Parathyroid adenoma (tissue), 2 donors: ENCODE data around the gene GFRA3.
"Not testable (repeated sequence)": the region's sequence is repeated elsewhere in the genome, so short reads cannot be mapped to it uniquely, and the experiment has no call there.

ENCODE experiments used
- H2AFZ ChIP-seq: fragments of 300-600 bp; sonication (generic); one replicate; pipeline ENCODE4 v1.7.0; 2017; ENCODE audit warnings: antibody characterized with exemption, mild to moderate bottlenecking
- H3K27ac ChIP-seq: fragments of 300-600 bp; sonication (generic); one replicate; pipeline ENCODE4 v1.7.0; 2017
- H3K27me3 ChIP-seq: fragments of 300-600 bp; sonication (generic); one replicate; pipeline ENCODE4 v1.7.0; 2017; ENCODE audit warnings: low read length; ENCODE audit not compliant: control insufficient read depth, insufficient read depth
- H3K36me3 ChIP-seq: fragments of 300-600 bp; sonication (generic); one replicate; pipeline ENCODE4 v1.7.0; 2017; ENCODE audit warnings: low read length; ENCODE audit not compliant: control insufficient read depth, insufficient read depth
- H3K4me1 ChIP-seq: fragments of 300-600 bp; sonication (generic); one replicate; pipeline ENCODE4 v1.7.0; 2017; ENCODE audit warnings: control low read depth
- H3K4me2 ChIP-seq: fragments of 300-600 bp; sonication (generic); one replicate; pipeline ENCODE4 v1.7.0; 2017; ENCODE audit warnings: low read length
- H3K4me3 ChIP-seq: fragments of 300-600 bp; sonication (generic); one replicate; pipeline ENCODE4 v1.7.0; 2017; ENCODE audit warnings: low read depth, low read length
- H3K79me2 ChIP-seq: fragments of 300-600 bp; sonication (generic); one replicate; pipeline ENCODE4 v1.7.0; 2017; ENCODE audit warnings: control low read depth
- H3K9ac ChIP-seq: fragments of 300-600 bp; sonication (generic); one replicate; pipeline ENCODE4 v1.7.0; 2017; ENCODE audit warnings: mild to moderate bottlenecking
- H3K9me3 ChIP-seq: fragments of 300-600 bp; sonication (generic); one replicate; pipeline ENCODE4 v1.7.0; 2017; ENCODE audit warnings: low read length; ENCODE audit not compliant: control insufficient read depth
- TF ChIP-seq, protein P1 (sequence below): fragments of 300-600 bp; sonication (generic); IDR thresholded peaks from one replicate; pipeline ENCODE4 v1.7.0; 2017; ENCODE audit warnings: antibody characterized with exemption, mild to moderate bottlenecking
- donor health status: primary hyperparathyroidism.

GFRA3 gene

DNA sequence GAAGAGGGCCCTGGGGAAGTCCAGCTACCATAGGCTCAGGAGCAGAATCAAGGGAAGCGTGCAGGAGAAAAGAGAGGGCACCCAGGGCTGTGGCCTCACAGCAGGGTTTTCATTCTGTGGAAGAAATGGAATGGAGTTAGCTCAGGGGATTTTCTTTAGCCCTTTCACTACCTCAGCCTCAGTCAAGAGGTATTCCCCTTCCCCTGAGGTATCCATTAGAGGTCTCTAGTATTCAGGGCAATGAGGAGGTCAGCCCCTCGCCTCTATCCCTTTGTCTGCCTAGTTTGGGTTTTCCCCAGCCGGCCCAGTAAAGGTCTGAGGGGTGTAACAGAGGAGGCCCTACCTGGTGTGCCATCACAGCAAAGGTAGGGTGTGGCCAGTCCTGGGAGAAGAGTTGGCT, 21.5 kb downstream of the GFRA3 start:
- no peaks in the 10 kb centered on the region for H3K27me3 ChIP-seq
- H3K4me2 ChIP-seq: no peak overlapping the region
- H3K9me3 ChIP-seq: no peaks in the 10 kb centered on the region
- H3K79me2 ChIP-seq: no peaks in the 10 kb centered on the region
- no peaks in the 10 kb centered on the region for H3K4me1 ChIP-seq
- H3K4me3 ChIP-seq: no peak overlapping the region
- no peaks in the 10 kb centered on the region for H3K36me3 ChIP-seq
- H3K27ac ChIP-seq: no peak overlapping the region
- TF ChIP-seq, protein P1, sequence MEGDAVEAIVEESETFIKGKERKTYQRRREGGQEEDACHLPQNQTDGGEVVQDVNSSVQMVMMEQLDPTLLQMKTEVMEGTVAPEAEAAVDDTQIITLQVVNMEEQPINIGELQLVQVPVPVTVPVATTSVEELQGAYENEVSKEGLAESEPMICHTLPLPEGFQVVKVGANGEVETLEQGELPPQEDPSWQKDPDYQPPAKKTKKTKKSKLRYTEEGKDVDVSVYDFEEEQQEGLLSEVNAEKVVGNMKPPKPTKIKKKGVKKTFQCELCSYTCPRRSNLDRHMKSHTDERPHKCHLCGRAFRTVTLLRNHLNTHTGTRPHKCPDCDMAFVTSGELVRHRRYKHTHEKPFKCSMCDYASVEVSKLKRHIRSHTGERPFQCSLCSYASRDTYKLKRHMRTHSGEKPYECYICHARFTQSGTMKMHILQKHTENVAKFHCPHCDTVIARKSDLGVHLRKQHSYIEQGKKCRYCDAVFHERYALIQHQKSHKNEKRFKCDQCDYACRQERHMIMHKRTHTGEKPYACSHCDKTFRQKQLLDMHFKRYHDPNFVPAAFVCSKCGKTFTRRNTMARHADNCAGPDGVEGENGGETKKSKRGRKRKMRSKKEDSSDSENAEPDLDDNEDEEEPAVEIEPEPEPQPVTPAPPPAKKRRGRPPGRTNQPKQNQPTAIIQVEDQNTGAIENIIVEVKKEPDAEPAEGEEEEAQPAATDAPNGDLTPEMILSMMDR: no peak
- H3K9ac ChIP-seq: no peak overlapping the region
- H2AFZ ChIP-seq: no peak overlapping the region

DNA sequence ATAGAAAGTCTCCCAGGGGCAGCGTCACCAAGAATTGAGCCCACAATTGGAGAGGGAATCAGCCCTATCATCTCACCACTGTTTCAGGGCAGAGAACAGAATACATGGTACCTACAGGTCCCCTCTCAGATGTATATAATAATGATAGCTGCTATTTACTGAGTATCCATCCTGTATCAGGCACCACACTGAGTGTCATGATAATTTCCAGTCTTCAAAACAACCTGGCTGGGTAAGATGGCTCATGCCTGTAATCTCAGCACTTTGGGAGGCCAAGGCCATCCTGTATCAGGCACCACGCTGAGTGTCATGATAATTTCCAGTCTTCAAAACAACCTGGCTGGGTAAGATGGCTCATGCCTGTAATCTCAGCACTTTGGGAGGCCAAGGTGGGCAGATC, 26.6 kb downstream of the GFRA3 start:
- H2AFZ ChIP-seq, H3K4me2 ChIP-seq, H3K79me2 ChIP-seq, H3K27ac ChIP-seq, H3K27me3 ChIP-seq, H3K4me3 ChIP-seq, H3K9ac ChIP-seq, H3K9me3 ChIP-seq, H3K4me1 ChIP-seq, H3K36me3 ChIP-seq: not testable (repeated sequence)

DNA sequence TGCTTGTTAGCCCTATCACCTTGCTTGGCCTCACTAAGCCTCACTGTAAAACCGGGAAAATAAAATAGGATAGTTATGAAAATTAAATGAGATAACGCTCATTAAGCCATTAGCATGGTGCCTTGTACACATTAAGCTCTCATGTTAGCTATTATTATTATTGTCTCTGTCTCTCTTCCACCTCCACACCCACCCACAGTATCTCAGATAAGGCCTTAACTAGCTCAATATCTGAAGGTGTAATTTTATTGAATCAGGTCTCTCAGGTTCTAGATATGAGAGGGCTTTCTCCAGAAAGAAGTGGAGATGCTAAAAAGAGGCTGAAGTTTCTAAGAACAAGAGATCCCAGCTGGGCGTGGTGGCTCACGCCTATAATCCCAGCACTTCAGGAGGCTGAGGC, 27.6 kb downstream of the GFRA3 start:
- no peak overlapping the region for H3K4me2 ChIP-seq
- H3K9ac ChIP-seq: no peak overlapping the region
- no peaks in the 10 kb centered on the region for H3K36me3 ChIP-seq
- TF ChIP-seq, protein P1: no peak
- H3K79me2 ChIP-seq: no peaks in the 10 kb centered on the region
- H2AFZ ChIP-seq: no peak overlapping the region
- peaks cover 2% of the 10 kb centered on the region for H3K4me1 ChIP-seq
- H3K4me3 ChIP-seq: no peak overlapping the region
- H3K9me3 ChIP-seq: no peaks in the 10 kb centered on the region
- no peaks in the 10 kb centered on the region for H3K27me3 ChIP-seq
- no peak overlapping the region for H3K27ac ChIP-seq

DNA sequence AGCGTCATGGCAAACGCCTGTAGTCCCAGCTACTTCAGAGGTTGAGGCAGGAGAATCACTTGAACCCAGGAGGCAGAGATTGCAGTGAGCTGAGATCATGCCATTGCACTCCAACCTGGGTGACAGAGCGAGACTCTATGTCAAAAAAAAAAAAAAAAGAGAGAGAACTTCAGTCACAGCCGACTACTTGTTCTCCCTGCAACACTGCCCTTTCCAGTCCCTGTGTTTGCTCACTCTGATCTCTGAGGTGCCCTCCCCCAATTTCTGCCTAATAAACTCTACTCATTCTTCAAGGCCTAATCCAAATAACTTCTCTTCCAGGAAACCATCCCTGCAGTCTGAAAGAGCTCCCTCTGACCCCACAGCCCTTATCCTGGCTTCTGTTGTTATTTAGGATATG, 28.1 kb downstream of the GFRA3 start:
- H3K9me3 ChIP-seq: no peaks in the 10 kb centered on the region
- no peak overlapping the region for H2AFZ ChIP-seq
- TF ChIP-seq, protein P1: no peak
- H3K4me2 ChIP-seq: no peak overlapping the region
- no peaks in the 10 kb centered on the region for H3K79me2 ChIP-seq
- no peak overlapping the region for H3K27ac ChIP-seq
- peaks cover 2% of the 10 kb centered on the region for H3K4me1 ChIP-seq
- no peak overlapping the region for H3K9ac ChIP-seq
- H3K4me3 ChIP-seq: no peak overlapping the region
- H3K27me3 ChIP-seq: no peaks in the 10 kb centered on the region
- H3K36me3 ChIP-seq: no peaks in the 10 kb centered on the region

DNA sequence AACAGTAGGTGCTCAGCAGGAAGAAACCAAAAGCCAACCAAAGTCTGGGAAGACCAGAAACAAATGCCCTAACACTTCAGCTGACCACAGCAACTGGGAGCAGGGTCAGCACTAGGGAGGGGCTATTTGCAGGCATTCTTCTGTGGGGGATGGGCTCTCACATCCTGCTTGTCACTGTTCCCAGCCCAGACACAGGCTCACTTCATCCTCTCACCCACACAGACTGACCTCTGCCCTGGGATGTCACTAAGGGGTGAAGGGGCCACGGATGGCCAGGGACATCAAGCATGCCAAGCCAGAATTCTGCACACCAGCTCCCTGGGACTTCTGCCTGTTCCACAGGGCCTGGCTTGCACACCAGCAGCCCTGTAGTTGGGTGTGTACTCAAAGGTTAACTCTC, 28.7 kb downstream of the GFRA3 start:
- no peak overlapping the region for H3K9ac ChIP-seq
- TF ChIP-seq, protein P1: no peak
- H3K36me3 ChIP-seq: no peaks in the 10 kb centered on the region
- H3K4me2 ChIP-seq: no peak overlapping the region
- no peak overlapping the region for H3K27ac ChIP-seq
- no peak overlapping the region for H2AFZ ChIP-seq
- no peak overlapping the region for H3K4me3 ChIP-seq
- peaks cover 2% of the 10 kb centered on the region for H3K4me1 ChIP-seq
- no peaks in the 10 kb centered on the region for H3K9me3 ChIP-seq
- H3K79me2 ChIP-seq: no peaks in the 10 kb centered on the region
- H3K27me3 ChIP-seq: no peaks in the 10 kb centered on the region
